Uterus (tissue), 2 donors: ENCODE data around the gene SRRM2.

Source experiments
- POLR2A ChIP-seq, 2 donors: fragments of 450-650 bp; IDR thresholded peaks; one replicate each; pipeline ENCODE4 v1.6.1; 2016; ENCODE audit warnings: antibody characterized with exemption in 2 of 2, mild to moderate bottlenecking in 1 of 2, moderate library complexity in 1 of 2
- TF ChIP-seq, protein P1 (sequence below), 4 experiments: fragments of 200-600 bp in 2 of 4; fragments of 450-650 bp in 2 of 4; sonication (generic) in 2 of 4; IDR thresholded peaks; one replicate each; pipeline ENCODE4 v1.5.1; 2016 to 2019; ENCODE audit warnings: antibody characterized with exemption in 4 of 4, mild to moderate bottlenecking in 2 of 4, moderate library complexity in 1 of 4

GRCh38 chr16:2809149-2809760 is 56.8 kb downstream of the SRRM2 start:
- TF ChIP-seq, protein P1, sequence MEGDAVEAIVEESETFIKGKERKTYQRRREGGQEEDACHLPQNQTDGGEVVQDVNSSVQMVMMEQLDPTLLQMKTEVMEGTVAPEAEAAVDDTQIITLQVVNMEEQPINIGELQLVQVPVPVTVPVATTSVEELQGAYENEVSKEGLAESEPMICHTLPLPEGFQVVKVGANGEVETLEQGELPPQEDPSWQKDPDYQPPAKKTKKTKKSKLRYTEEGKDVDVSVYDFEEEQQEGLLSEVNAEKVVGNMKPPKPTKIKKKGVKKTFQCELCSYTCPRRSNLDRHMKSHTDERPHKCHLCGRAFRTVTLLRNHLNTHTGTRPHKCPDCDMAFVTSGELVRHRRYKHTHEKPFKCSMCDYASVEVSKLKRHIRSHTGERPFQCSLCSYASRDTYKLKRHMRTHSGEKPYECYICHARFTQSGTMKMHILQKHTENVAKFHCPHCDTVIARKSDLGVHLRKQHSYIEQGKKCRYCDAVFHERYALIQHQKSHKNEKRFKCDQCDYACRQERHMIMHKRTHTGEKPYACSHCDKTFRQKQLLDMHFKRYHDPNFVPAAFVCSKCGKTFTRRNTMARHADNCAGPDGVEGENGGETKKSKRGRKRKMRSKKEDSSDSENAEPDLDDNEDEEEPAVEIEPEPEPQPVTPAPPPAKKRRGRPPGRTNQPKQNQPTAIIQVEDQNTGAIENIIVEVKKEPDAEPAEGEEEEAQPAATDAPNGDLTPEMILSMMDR (IDR thresholded peaks at IDR 0.05) = no peak
- no peak for TF ChIP-seq POLR2A (IDR thresholded peaks at IDR 0.05)
